Liver (tissue), 3 donors: ENCODE results near the gene OAS1.

Experiments
- CTCF ChIP-seq: fragments of 150-350 bp; IDR thresholded peaks from 2 replicates; pipeline ENCODE4 v1.5.1; 2017; ENCODE audit warnings: improper control_type of control experiment, low read depth, low read length; ENCODE audit not compliant: missing input control
- EGR1 ChIP-seq, 2 donors: IDR thresholded peaks; 2 replicates each; pipeline ENCODE4 v1.6.1; 2016 to 2018; ENCODE audit warnings: antibody characterized with exemption in 2 of 2, low read depth in 2 of 2
- GABPA ChIP-seq, 2 donors: IDR thresholded peaks in 1 of 2; conservative IDR thresholded peaks in 1 of 2; 2 replicates each; pipeline ENCODE4 v1.6.1; 2016; ENCODE audit warnings: antibody characterized with exemption in 2 of 2, mild to moderate bottlenecking in 1 of 2, moderate library complexity in 1 of 2
- JUND ChIP-seq, 2 donors: IDR thresholded peaks; 2 replicates each; pipeline ENCODE4 v1.6.1; 2016; ENCODE audit warnings: antibody characterized with exemption in 2 of 2
- RAD21 ChIP-seq, 2 donors: IDR thresholded peaks; 2 replicates each; pipeline ENCODE4 v1.6.1; 2016; ENCODE audit warnings: antibody characterized with exemption in 2 of 2, mild to moderate bottlenecking in 2 of 2
- SP1 ChIP-seq: IDR thresholded peaks from 2 replicates; pipeline ENCODE4 v1.6.1; 2018; ENCODE audit warnings: antibody characterized with exemption, mild to moderate bottlenecking
- TAF1 ChIP-seq: conservative IDR thresholded peaks from 2 replicates; pipeline ENCODE4 v1.6.1; 2016; ENCODE audit warnings: antibody characterized with exemption, mild to moderate bottlenecking
- YY1 ChIP-seq: IDR thresholded peaks from 2 replicates; pipeline ENCODE4 v1.6.1; 2016; ENCODE audit warnings: antibody characterized with exemption, mild to moderate bottlenecking
- donor health status: healthy.
- donor health status: healthy.

GRCh38 chr12:112916270-112916669 is 9.5 kb downstream of the OAS1 start:
- TF ChIP-seq GABPA (IDR thresholded peaks at IDR 0.05 in 1 of 2, conservative IDR thresholded peaks at IDR 0.05 in 1 of 2) (no peak), YY1 (no peak), CTCF (no peak), RAD21 (IDR thresholded peaks at IDR 0.05) (peak in 1 of 2 donors; percentile 3), EGR1 (IDR thresholded peaks at IDR 0.05; ENCODE audit: low read depth in 2 of 2) (peak in 1 of 2 donors; percentile 16), JUND (IDR thresholded peaks at IDR 0.05) (no peak), SP1 (no peak), TAF1 (no peak)
